Posterior cingulate gyrus (tissue), 11 donors: ENCODE measurements around the gene LYPD5.
"Not testable (repeated sequence)": the region's sequence is repeated elsewhere in the genome, so short reads cannot be mapped to it uniquely, and the experiment has no call there.

Experiments
- DNase-seq, 10 donors: peaks; one replicate each; pipeline versions ENCODE4 v3.0.0 to v3.0.0-alpha.2; 2020 to 2021; ENCODE audit warnings: mixed read lengths in 3 of 10
- intact Hi-C: fragments of 100-400 bp; cut with DNase I; formaldehyde crosslinking; loops from one replicate; pipeline ENCODE4 v1.15.1; 2023

LYPD5 gene

GRCh38 chr19:43780706-43781525, 21.3 kb downstream of the LYPD5 start, which contains the start of gene KCNN4:
TSS of gene KCNN4 (minus strand) at chr19:43780973. CDS start at chr19:43780861, 112 bp downstream.
- peak in 1 of 10 donors; percentile 79 for DNase-seq
- intact Hi-C loops: loop anchor here (10.0 kb wide), 1 partner anchor 246 kb away; the partner anchor contains the start of gene ZNF575

GRCh38 chr19:43779820-43780219, 22.4 kb downstream of the LYPD5 start:
- intact Hi-C loops: loop anchor here (10.0 kb wide), 1 partner anchor 245 kb away; the partner anchor contains the start of gene ZNF575
- DNase-seq: no peak

GRCh38 chr19:43779147-43779819, 23.0 kb downstream of the LYPD5 start:
- intact Hi-C loops: no loop called here
- no peak for DNase-seq

GRCh38 chr19:43778651-43779050, 23.6 kb downstream of the LYPD5 start:
- intact Hi-C loops: no loop called here
- DNase-seq: no peak

- DNase-seq: no peak
- intact Hi-C loops: no loop called here
Measured at GRCh38 chr19:43777163-43777695, 25.0 kb downstream of the LYPD5 start.

- DNase-seq: no peak
- intact Hi-C loops: no loop called here
Measured at GRCh38 chr19:43776286-43776685, 26.0 kb downstream of the LYPD5 start.

GRCh38 chr19:43775299-43775890, 26.9 kb downstream of the LYPD5 start:
- intact Hi-C loops: no loop called here
- DNase-seq: no peak

- DNase-seq, intact Hi-C loops: not testable (repeated sequence)
Measured at GRCh38 chr19:43774940-43775258, 27.3 kb downstream of the LYPD5 start.

- intact Hi-C loops: no loop called here
- peak; percentile 41 to 96 (median 72) for DNase-seq
Measured at GRCh38 chr19:43774103-43774939, 27.9 kb downstream of the LYPD5 start.

- intact Hi-C loops: no loop called here
- no peak for DNase-seq
Measured at GRCh38 chr19:43773725-43774102, 28.5 kb downstream of the LYPD5 start.

- no peak for DNase-seq
- intact Hi-C loops: no loop called here
Measured at GRCh38 chr19:43769256-43769655, 33.0 kb downstream of the LYPD5 start.

- DNase-seq: no peak
- intact Hi-C loops: no loop called here
Measured at GRCh38 chr19:43768273-43769050, 33.8 kb downstream of the LYPD5 start.

GRCh38 chr19:43767818-43768217, 34.4 kb downstream of the LYPD5 start:
- no peak for DNase-seq
- intact Hi-C loops: no loop called here

GRCh38 chr19:43767316-43767715, 34.9 kb downstream of the LYPD5 start:
- intact Hi-C loops: no loop called here
- DNase-seq: no peak

- no peak for DNase-seq
- intact Hi-C loops: no loop called here
Measured at GRCh38 chr19:43766755-43767043, 35.5 kb downstream of the LYPD5 start.

- intact Hi-C loops: no loop called here
- peak in 4 of 10 donors; percentile 10 to 91 (median 64) for DNase-seq
Measured at GRCh38 chr19:43765109-43765876, 37.0 kb downstream of the LYPD5 start.

- DNase-seq, intact Hi-C loops: not testable (repeated sequence)
Measured at GRCh38 chr19:43764684-43765083, 37.6 kb downstream of the LYPD5 start.

GRCh38 chr19:43763473-43763939, 38.7 kb downstream of the LYPD5 start:
- peak in 1 of 10 donors; percentile 11 for DNase-seq
- intact Hi-C loops: no loop called here

GRCh38 chr19:43762814-43763213, 39.4 kb downstream of the LYPD5 start:
- no peak for DNase-seq

More at GRCh38 chr19:43762814-43763213, 39.4 kb downstream of the LYPD5 start:
- intact Hi-C loops: no loop called here
